HG03135 (cell line): ENCODE results near the gene BIRC6.
"Not testable (repeated sequence)": the region's sequence is repeated elsewhere in the genome, so short reads cannot be mapped to it uniquely, and the experiment has no call there.

ENCODE experiments used
- ATAC-seq: cut with Tn5 transposase; IDR thresholded peaks from one replicate; pipeline ENCODE4 v1.9.1; 2021; ENCODE audit warnings: mild to moderate bottlenecking, moderate library complexity; ENCODE audit not compliant: unreplicated experiment

Gene BIRC6

GRCh38 chr2:32370942-32371341, 14.1 kb downstream of the BIRC6 start:
- not testable (repeated sequence) for ATAC-seq

- no peak for ATAC-seq
Measured at GRCh38 chr2:32372519-32373182, 15.8 kb downstream of the BIRC6 start.

GRCh38 chr2:32375228-32375892, 18.5 kb downstream of the BIRC6 start:
- ATAC-seq: no peak

GRCh38 chr2:32376756-32377155, 19.9 kb downstream of the BIRC6 start:
- ATAC-seq: no peak

- ATAC-seq: no peak
Measured at GRCh38 chr2:32377928-32378327, 21.1 kb downstream of the BIRC6 start.

GRCh38 chr2:32379352-32379751, 22.5 kb downstream of the BIRC6 start:
- ATAC-seq: no peak

GRCh38 chr2:32383858-32384257, 27.0 kb downstream of the BIRC6 start:
- no peak for ATAC-seq

GRCh38 chr2:32384529-32384928, 27.7 kb downstream of the BIRC6 start:
- ATAC-seq: no peak

GRCh38 chr2:32386739-32387138, 29.9 kb downstream of the BIRC6 start:
- no peak for ATAC-seq

- ATAC-seq: no peak
Measured at GRCh38 chr2:32399221-32399620, 42.4 kb downstream of the BIRC6 start.

GRCh38 chr2:32402091-32402490, 45.3 kb downstream of the BIRC6 start:
- ATAC-seq: no peak

- ATAC-seq: no peak
Measured at GRCh38 chr2:32403782-32404181, 47.0 kb downstream of the BIRC6 start.

GRCh38 chr2:32404691-32405090, 47.9 kb downstream of the BIRC6 start:
- no peak for ATAC-seq

GRCh38 chr2:32416519-32416918, 59.7 kb downstream of the BIRC6 start:
- no peak for ATAC-seq

- ATAC-seq: no peak
Measured at GRCh38 chr2:32417659-32418058, 60.8 kb downstream of the BIRC6 start.

GRCh38 chr2:32418778-32419177, 62.0 kb downstream of the BIRC6 start:
- ATAC-seq: no peak

- ATAC-seq: no peak
Measured at GRCh38 chr2:32422133-32422532, 65.3 kb downstream of the BIRC6 start.

- ATAC-seq: no peak
Measured at GRCh38 chr2:32423536-32423935, 66.7 kb downstream of the BIRC6 start.

GRCh38 chr2:32424739-32425138, 67.9 kb downstream of the BIRC6 start:
- ATAC-seq: no peak

GRCh38 chr2:32425719-32426141, 68.9 kb downstream of the BIRC6 start:
- no peak for ATAC-seq

GRCh38 chr2:32427672-32428610, 71.1 kb downstream of the BIRC6 start:
- no peak for ATAC-seq

- no peak for ATAC-seq
Measured at GRCh38 chr2:32430804-32431203, 74.0 kb downstream of the BIRC6 start.
